Activated B cell treated with CpG ODN at 0.5 μM for 24 hours (primary cell): ENCODE data around the gene HK1. TPM values are rescaled to one million over a fixed set of nuclear protein-coding genes. Genes with fewer than 3 reads are reported as not detected.

Experiments used
- ATAC-seq: fragments of 200-7000 bp; cut with Tn5 transposase; one replicate; pipeline ENCODE4 v1.10.0; 2021; ENCODE audit warnings: low read depth, mild to moderate bottlenecking, moderate library complexity
- CTCF ChIA-PET: fragments of 350-600 bp; sonication (Branson Sonifier 250); formaldehyde crosslinking; loops from one replicate; lab custom pipeline; 2021; ENCODE audit warnings: antibody characterized with exemption; lab: Charles Lee
- POLR2A ChIA-PET: fragments of 350-600 bp; sonication (Branson Sonifier 250); formaldehyde crosslinking; loops from one replicate; lab custom pipeline; 2021; ENCODE audit warnings: antibody characterized with exemption; lab: Charles Lee
- DNase-seq: peaks from one replicate; pipeline ENCODE4 v3.0.0; 2022
- H3K27ac Mint-ChIP-seq: one replicate; pipeline ENCODE4 v1.8.0; 2020; ENCODE audit warnings: mixed read lengths
- H3K27me3 Mint-ChIP-seq: one replicate; pipeline ENCODE4 v1.8.0; 2021; ENCODE audit warnings: mixed read lengths
- H3K36me3 Mint-ChIP-seq: one replicate; pipeline ENCODE4 v1.8.0; 2021; ENCODE audit warnings: low read depth, mixed read lengths
- H3K4me1 Mint-ChIP-seq: one replicate; pipeline ENCODE4 v1.8.0; 2021; ENCODE audit warnings: mixed read lengths
- H3K4me3 Mint-ChIP-seq: one replicate; pipeline ENCODE4 v1.8.0; 2020; ENCODE audit warnings: mild to moderate bottlenecking, mixed read lengths
- H3K9me3 Mint-ChIP-seq: one replicate; pipeline ENCODE4 v1.8.0; 2020; ENCODE audit warnings: mixed read lengths
- intact Hi-C: fragments of 100-400 bp; cut with micrococcal nuclease; formaldehyde crosslinking; loops from one replicate; pipeline ENCODE4 v1.15.1; 2024
- total RNA-seq: library from RNA; stranded (reverse); gene quantifications from 2 replicates; pipeline ENCODE4 v1.2.3, GENCODE V29; 2022
- TF ChIP-seq, protein P1 (sequence below): fragments of 200-600 bp; IDR thresholded peaks from one replicate; pipeline ENCODE4 v1.8.0; 2022; ENCODE audit warnings: antibody characterized with exemption, mild to moderate bottlenecking

Gene HK1
- total RNA-seq, 1 donor from 2014 or later, result 47.2 TPM

DNA sequence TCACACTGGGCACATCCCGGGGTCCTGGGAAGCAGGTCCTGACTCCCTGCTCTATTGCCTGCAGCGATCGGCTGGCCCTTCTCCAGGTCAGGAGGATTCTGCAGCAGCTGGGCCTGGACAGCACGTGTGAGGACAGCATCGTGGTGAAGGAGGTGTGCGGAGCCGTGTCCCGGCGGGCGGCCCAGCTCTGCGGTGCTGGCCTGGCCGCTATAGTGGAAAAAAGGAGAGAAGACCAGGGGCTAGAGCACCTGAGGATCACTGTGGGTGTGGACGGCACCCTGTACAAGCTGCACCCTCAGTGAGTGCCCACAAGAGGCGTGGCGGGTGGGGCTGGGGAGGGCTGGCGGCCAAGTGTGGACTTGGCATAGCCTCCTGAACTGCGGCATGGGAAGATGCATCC lies 12.8 kb upstream of the HK1 start:
- Mint-ChIP-seq H3K36me3 (no peaks in the 10 kb centered on the region), H3K9me3 (no peaks in the 10 kb centered on the region), H3K4me3 (no peak overlapping the region), H3K27ac (no peak overlapping the region), H3K4me1 (no peaks in the 10 kb centered on the region), H3K27me3 (peaks cover 5% of the 10 kb centered on the region)
- ATAC-seq (no peak), DNase-seq (no peak)
- intact Hi-C loops, result no loop called here
- ChIA-PET POLR2A (no interaction called here), CTCF (interaction anchor here (0.8 kb wide), 1 partner anchor 127 kb away, joined by 3 read pairs; no protein-coding TSS in a partner anchor)
- TF ChIP-seq, protein P1, sequence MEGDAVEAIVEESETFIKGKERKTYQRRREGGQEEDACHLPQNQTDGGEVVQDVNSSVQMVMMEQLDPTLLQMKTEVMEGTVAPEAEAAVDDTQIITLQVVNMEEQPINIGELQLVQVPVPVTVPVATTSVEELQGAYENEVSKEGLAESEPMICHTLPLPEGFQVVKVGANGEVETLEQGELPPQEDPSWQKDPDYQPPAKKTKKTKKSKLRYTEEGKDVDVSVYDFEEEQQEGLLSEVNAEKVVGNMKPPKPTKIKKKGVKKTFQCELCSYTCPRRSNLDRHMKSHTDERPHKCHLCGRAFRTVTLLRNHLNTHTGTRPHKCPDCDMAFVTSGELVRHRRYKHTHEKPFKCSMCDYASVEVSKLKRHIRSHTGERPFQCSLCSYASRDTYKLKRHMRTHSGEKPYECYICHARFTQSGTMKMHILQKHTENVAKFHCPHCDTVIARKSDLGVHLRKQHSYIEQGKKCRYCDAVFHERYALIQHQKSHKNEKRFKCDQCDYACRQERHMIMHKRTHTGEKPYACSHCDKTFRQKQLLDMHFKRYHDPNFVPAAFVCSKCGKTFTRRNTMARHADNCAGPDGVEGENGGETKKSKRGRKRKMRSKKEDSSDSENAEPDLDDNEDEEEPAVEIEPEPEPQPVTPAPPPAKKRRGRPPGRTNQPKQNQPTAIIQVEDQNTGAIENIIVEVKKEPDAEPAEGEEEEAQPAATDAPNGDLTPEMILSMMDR, result no peak

DNA sequence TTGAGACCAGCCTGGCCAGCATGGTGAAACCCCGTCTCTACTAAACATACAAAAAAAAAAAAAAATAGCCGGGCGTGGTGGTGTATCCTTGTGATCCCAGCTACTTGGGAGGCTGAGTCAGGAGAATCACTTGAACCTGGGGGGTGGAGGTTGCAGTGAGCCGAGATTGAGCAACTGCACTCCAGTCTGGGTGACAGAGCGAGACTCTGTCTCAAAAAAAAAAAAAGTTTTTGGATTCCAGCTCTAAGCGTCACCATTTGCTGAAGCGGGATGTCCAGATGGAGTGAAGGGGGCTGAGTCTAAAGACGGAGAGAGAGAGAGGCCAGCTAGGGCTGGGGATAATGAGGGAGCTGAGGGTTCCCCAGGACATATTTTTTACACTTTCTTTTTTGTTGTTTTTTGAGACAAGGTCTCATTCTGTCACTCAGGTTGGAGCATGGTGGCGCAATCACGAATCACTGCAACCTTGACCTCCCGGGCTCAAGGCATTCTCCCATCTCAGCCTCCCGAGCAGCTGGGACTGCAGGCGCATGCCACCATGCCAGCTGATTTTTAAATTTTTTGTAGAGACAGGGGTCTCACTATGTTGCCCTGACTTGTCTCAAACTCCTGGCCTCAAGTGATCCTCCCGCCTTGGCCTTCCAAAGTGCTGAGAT lies 9.4 kb upstream of the HK1 start:
- no peak overlapping the region for H3K27ac Mint-ChIP-seq
- ChIA-PET POLR2A (no interaction called here), CTCF (no interaction called here)
- ATAC-seq (no peak), DNase-seq (no peak)
- H3K27me3 Mint-ChIP-seq, result peaks cover 5% of the 10 kb centered on the region
- H3K9me3 Mint-ChIP-seq, result no peaks in the 10 kb centered on the region
- no peaks in the 10 kb centered on the region for H3K36me3 Mint-ChIP-seq
- intact Hi-C loops, result no loop called here
- TF ChIP-seq, protein P1, result no peak
- H3K4me3 Mint-ChIP-seq, result no peak overlapping the region
- H3K4me1 Mint-ChIP-seq, result peaks cover 3% of the 10 kb centered on the region

DNA sequence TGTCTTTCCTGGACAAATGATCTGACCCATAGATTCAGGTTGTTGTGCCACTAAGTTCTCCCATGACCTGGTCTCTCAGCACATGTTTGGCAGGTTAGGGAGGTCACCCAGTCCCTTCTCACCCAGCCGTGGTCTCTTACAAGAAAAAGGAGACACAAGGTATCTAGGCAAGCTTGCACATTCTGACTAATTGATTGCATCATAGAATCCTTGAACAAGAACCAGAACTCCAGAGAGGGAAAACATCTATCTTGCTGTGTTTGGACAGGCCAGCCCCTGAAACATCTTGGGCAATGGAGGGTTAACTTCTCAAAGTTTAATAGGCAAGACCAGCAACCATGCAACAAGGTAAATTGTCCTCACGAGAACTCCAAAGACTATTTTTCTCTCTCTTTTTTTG lies 8.5 kb upstream of the HK1 start:
- POLR2A ChIA-PET, result interaction anchor here (0.6 kb wide), 1 partner anchor 9 kb away, joined by 3 read pairs; the partner anchor contains the start of gene HK1
- no peak for DNase-seq
- intact Hi-C loops, result no loop called here
- Mint-ChIP-seq H3K36me3 (no peaks in the 10 kb centered on the region), H3K4me3 (no peak overlapping the region), H3K27me3 (peaks cover 5% of the 10 kb centered on the region), H3K9me3 (no peaks in the 10 kb centered on the region), H3K4me1 (peaks cover 3% of the 10 kb centered on the region), H3K27ac (no peak overlapping the region)
- no peak for ATAC-seq
- TF ChIP-seq, protein P1, result no peak
- CTCF ChIA-PET, result no interaction called here

DNA sequence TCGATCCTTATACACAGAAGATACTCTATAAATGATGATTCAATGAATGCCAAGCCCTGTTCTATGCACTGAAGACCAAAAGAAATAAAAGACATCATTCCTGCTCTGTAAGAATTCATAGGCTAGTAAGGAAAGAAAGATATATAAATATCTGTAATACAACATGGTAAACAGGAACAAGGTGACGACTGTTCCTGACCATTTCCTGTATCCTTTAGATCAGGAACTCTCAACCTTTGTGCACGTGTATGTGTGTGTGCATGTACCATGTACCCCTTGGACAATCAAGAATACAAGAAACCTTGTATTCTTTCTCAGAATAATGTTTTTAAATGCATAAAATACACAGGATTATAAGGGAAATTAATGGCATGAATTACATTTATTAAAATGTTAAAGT lies 7.3 kb upstream of the HK1 start:
- CTCF ChIA-PET, result no interaction called here
- Mint-ChIP-seq H3K4me1 (peaks cover 3% of the 10 kb centered on the region), H3K27me3 (peaks cover 3% of the 10 kb centered on the region), H3K27ac (no peak overlapping the region), H3K36me3 (no peaks in the 10 kb centered on the region), H3K9me3 (no peaks in the 10 kb centered on the region), H3K4me3 (no peak overlapping the region)
- no peak for DNase-seq
- no peak for ATAC-seq
- TF ChIP-seq, protein P1, result no peak
- POLR2A ChIA-PET, result no interaction called here
- intact Hi-C loops, result no loop called here

DNA sequence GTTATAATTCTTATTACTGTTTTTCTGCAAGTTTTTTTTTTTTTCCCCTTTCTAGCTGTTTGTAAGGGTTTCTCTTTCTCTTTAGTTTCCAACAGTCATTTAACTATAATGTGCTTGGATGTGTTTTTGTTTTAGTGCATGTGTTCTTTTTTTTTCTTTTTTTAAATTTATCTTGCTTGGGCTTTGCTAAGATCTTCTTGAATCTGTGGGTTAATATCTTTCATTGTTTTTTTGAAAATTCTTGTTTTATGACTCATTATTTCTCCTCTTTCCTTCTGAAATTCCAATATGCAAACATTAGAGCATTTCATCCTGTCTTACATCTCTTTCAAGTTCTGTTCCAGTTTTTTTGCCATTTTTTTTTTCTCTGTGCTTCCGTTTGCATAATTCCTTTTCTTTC lies 5.7 kb upstream of the HK1 start:
- ChIA-PET POLR2A (no interaction called here), CTCF (no interaction called here)
- no peak for DNase-seq
- intact Hi-C loops, result no loop called here
- Mint-ChIP-seq H3K36me3 (no peaks in the 10 kb centered on the region), H3K9me3 (no peaks in the 10 kb centered on the region), H3K27me3 (peaks cover 3% of the 10 kb centered on the region), H3K4me3 (no peak overlapping the region), H3K4me1 (peaks cover 5% of the 10 kb centered on the region), H3K27ac (no peak overlapping the region)
- TF ChIP-seq, protein P1, result no peak
- no peak for ATAC-seq
